CD14-positive monocyte (primary cell): ENCODE data around the gene DIAPH1. TPM values are rescaled to one million over a fixed set of nuclear protein-coding genes. Genes with fewer than 3 reads are reported as not detected.

Experiments
- DNase-seq, 3 donors: peaks; one replicate each; pipeline ENCODE4 v3.0.0-alpha.2; 2011 to 2022
- H2AFZ ChIP-seq: 2 replicates; pipeline ENCODE4 v1.6.0; 2012; ENCODE audit warnings: mild to moderate bottlenecking, low read depth, low read length, inconsistent platforms; ENCODE audit not compliant: insufficient read depth, poor library complexity, severe bottlenecking
- H3K27ac ChIP-seq, 2 donors: 1 replicate in 1 of 2; 2 replicates in 1 of 2; pipeline ENCODE4 v1.5.1; 2012 to 2013; ENCODE audit warnings: low read length in 2 of 2, control low read depth in 1 of 2, inconsistent platforms in 1 of 2, low read depth in 1 of 2, mild to moderate bottlenecking in 1 of 2
- H3K27me3 ChIP-seq, 2 donors: one replicate each; pipeline versions ENCODE4 v1.6.0 to v1.6.1; 2011 to 2013; ENCODE audit warnings: low read length in 2 of 2; ENCODE audit not compliant: control insufficient read depth in 2 of 2, insufficient read depth in 2 of 2
- H3K36me3 ChIP-seq, 2 donors: replicated peaks in 1 of 2; 1 replicate in 1 of 2; 2 replicates in 1 of 2; pipeline versions ENCODE4 v1.5.1 to v1.6.1; 2012 to 2013; ENCODE audit warnings: low read length in 2 of 2, control low read depth in 1 of 2, inconsistent platforms in 1 of 2, mild to moderate bottlenecking in 1 of 2; ENCODE audit not compliant: insufficient read depth in 2 of 2, control insufficient read depth in 1 of 2
- H3K4me1 ChIP-seq, 2 donors: 1 replicate in 1 of 2; 2 replicates in 1 of 2; pipeline versions ENCODE4 v1.5.1 to v1.6.1; 2012 to 2013; ENCODE audit warnings: low read length in 2 of 2, control low read depth in 1 of 2, inconsistent platforms in 1 of 2, mild to moderate bottlenecking in 1 of 2, moderate library complexity in 1 of 2; ENCODE audit not compliant: insufficient read depth in 2 of 2, control insufficient read depth in 1 of 2
- H3K4me2 ChIP-seq: replicated peaks from 2 replicates; pipeline ENCODE3; 2012; ENCODE audit warnings: low read length, moderate library complexity, mild to moderate bottlenecking; ENCODE audit not compliant: poor library complexity, severe bottlenecking; ENCODE audit errors: extremely low read depth
- H3K4me3 ChIP-seq, 3 experiments: fragments of 200-600 bp in 1 of 3; sonication (generic) in 1 of 3; replicated peaks in 1 of 3; 1 replicate in 2 of 3; 2 replicates in 1 of 3; pipeline ENCODE4 v1.5.1; 2011 to 2013; ENCODE audit warnings: low read length in 3 of 3, mild to moderate bottlenecking in 3 of 3, control low read depth in 2 of 3, low read depth in 2 of 3, inconsistent platforms in 1 of 3, moderate library complexity in 1 of 3
- H3K79me2 ChIP-seq: 2 replicates; pipeline ENCODE4 v1.6.0; 2012; ENCODE audit warnings: mild to moderate bottlenecking, control low read depth, inconsistent platforms, low read length, moderate library complexity; ENCODE audit not compliant: insufficient read depth
- H3K9ac ChIP-seq: 2 replicates; pipeline ENCODE4 v1.6.0; 2017; ENCODE audit warnings: low read length, mild to moderate bottlenecking; ENCODE audit not compliant: insufficient read depth, poor library complexity, severe bottlenecking
- H3K9me3 ChIP-seq, 2 donors: replicated peaks in 1 of 2; 1 replicate in 1 of 2; 2 replicates in 1 of 2; pipeline versions ENCODE4 v1.5.1 to v1.6.1; 2012 to 2013; ENCODE audit warnings: low read length in 2 of 2, control low read depth in 1 of 2; ENCODE audit not compliant: control insufficient read depth in 1 of 2, insufficient read depth in 1 of 2
- H4K20me1 ChIP-seq: 2 replicates; pipeline ENCODE4 v1.6.0; 2012; ENCODE audit warnings: mild to moderate bottlenecking, low read length, control low read depth, moderate library complexity; ENCODE audit not compliant: insufficient read depth
- H3K27ac Mint-ChIP-seq, 7 donors: one replicate each; pipeline ENCODE4 v1.8.0; 2020; ENCODE audit warnings: mild to moderate bottlenecking in 7 of 7, mixed read lengths in 7 of 7, moderate library complexity in 6 of 7, inconsistent platforms in 2 of 7
- H3K27me3 Mint-ChIP-seq, 3 donors: one replicate each; pipeline ENCODE4 v1.8.0; 2021 to 2022; ENCODE audit warnings: low read depth in 3 of 3, mild to moderate bottlenecking in 3 of 3, mixed read lengths in 3 of 3, moderate library complexity in 3 of 3, inconsistent platforms in 1 of 3
- H3K36me3 Mint-ChIP-seq, 2 donors: one replicate each; pipeline ENCODE4 v1.8.0; 2020; ENCODE audit warnings: mixed read lengths in 2 of 2, inconsistent platforms in 1 of 2, mild to moderate bottlenecking in 1 of 2
- H3K4me1 Mint-ChIP-seq: one replicate; pipeline ENCODE4 v1.8.0; 2020; ENCODE audit warnings: mild to moderate bottlenecking, mixed read lengths
- H3K4me3 Mint-ChIP-seq, 2 donors: one replicate each; pipeline ENCODE4 v1.8.0; 2020; ENCODE audit warnings: mild to moderate bottlenecking in 2 of 2, mixed read lengths in 2 of 2, moderate library complexity in 1 of 2
- H3K9me3 Mint-ChIP-seq, 7 donors: one replicate each; pipeline ENCODE4 v1.8.0; 2020 to 2022; ENCODE audit warnings: mixed read lengths in 7 of 7, mild to moderate bottlenecking in 6 of 7, moderate library complexity in 6 of 7, inconsistent platforms in 2 of 7
- CTCF ChIP-seq: fragments of 200-600 bp; IDR thresholded peaks from one replicate; pipeline ENCODE4 v1.8.0; 2022; ENCODE audit warnings: antibody characterized with exemption, mild to moderate bottlenecking
- WGBS: methylation state at CpG from one replicate; pipeline ENCODE4 v1.1.5; 2013; ENCODE audit warnings: missing lambda C conversion rate; ENCODE audit not compliant: insufficient coverage; 5-methylcytosine and 5-hydroxymethylcytosine counted together
- intact Hi-C, 2 donors: fragments of 100-400 bp; cut with micrococcal nuclease; formaldehyde crosslinking; loops; one replicate each; pipeline versions ENCODE4 v1.15.0 to v1.15.1; 2023
- polyA plus RNA-seq, 3 donors: library from polyadenylated mRNA; depleted of rRNA in 1 of 3; unstranded in 2 of 3; stranded (reverse) in 1 of 3; fragments of 300-500 nt in 2 of 3; fragments of >200 nt in 1 of 3; fragmentation: Illumina TruSeq in 2 of 3; gene quantifications; 1 replicate in 2 of 3; 2 replicates in 1 of 3; pipeline ENCODE4 v1.2.3, GENCODE V29; 2012 to 2021

The DIAPH1 gene
- polyA plus RNA-seq, 3 donors, result 60.2 to 140 (median 98.6) TPM

- intact Hi-C loops, result no loop called here
- WGBS, result no CpG with 5 or more reads among the region's 3 CpGs
- no peak for TF ChIP-seq CTCF
- Histone ChIP-seq H3K27ac (peak overlapping the region in 1 of 2 donors; percentile 97), H4K20me1 (peaks cover 23% of the 10 kb centered on the region), H3K79me2 (peaks cover 94% of the 10 kb centered on the region), H3K27me3 (no peaks in the 10 kb centered on the region), H3K36me3 (peaks cover 4 to 14% of the 10 kb centered on the region in 2 donors), H3K9me3 (no peaks in the 10 kb centered on the region), H3K9ac (no peak overlapping the region), H3K4me3 (peak overlapping the region in 1 of 3 experiments; percentile 9), H3K4me1 (peaks cover 83 to 98% of the 10 kb centered on the region in 2 donors), H2AFZ (no peak overlapping the region), H3K4me2 (peak overlapping the region; percentile 4)
- no peaks in the 10 kb centered on the region for H3K27me3 Mint-ChIP-seq
- H3K36me3 Mint-ChIP-seq, result peaks cover 16 to 44% of the 10 kb centered on the region in 2 donors
- peaks cover 0 to 2% (median 0%) of the 10 kb centered on the region in 7 donors for H3K9me3 Mint-ChIP-seq
- no peak overlapping the region for H3K4me3 Mint-ChIP-seq
- no peak for DNase-seq
- H3K27ac Mint-ChIP-seq, result peak overlapping the region in 1 of 7 donors; percentile 100
- peaks cover 87% of the 10 kb centered on the region for H3K4me1 Mint-ChIP-seq
Measured at GRCh38 chr5:141609044-141609443, 9.8 kb downstream of the DIAPH1 start.

GRCh38 chr5:141608557-141608956, 10.2 kb downstream of the DIAPH1 start:
- Mint-ChIP-seq H3K36me3 (peaks cover 16 to 44% of the 10 kb centered on the region in 2 donors), H3K4me3 (peak overlapping the region in 1 of 2 donors; percentile 11), H3K4me1 (peaks cover 87% of the 10 kb centered on the region), H3K27ac (peak overlapping the region; percentile 69 to 100 (median 99)), H3K27me3 (no peaks in the 10 kb centered on the region), H3K9me3 (peaks cover 0 to 2% (median 0%) of the 10 kb centered on the region in 7 donors)
- Histone ChIP-seq H3K79me2 (peaks cover 94% of the 10 kb centered on the region), H3K36me3 (peaks cover 4 to 14% of the 10 kb centered on the region in 2 donors), H3K9me3 (no peaks in the 10 kb centered on the region), H3K27me3 (no peaks in the 10 kb centered on the region), H3K9ac (no peak overlapping the region), H3K4me1 (peaks cover 84 to 98% of the 10 kb centered on the region in 2 donors), H3K4me3 (peak overlapping the region in 1 of 3 experiments; percentile 1), H2AFZ (no peak overlapping the region), H3K27ac (peak overlapping the region in 1 of 2 donors; percentile 97), H3K4me2 (no peak overlapping the region), H4K20me1 (peaks cover 18% of the 10 kb centered on the region)
- intact Hi-C loops, result no loop called here
- DNase-seq, result no peak
- no CpG with 5 or more reads among the region's 1 CpG for WGBS
- no peak for TF ChIP-seq CTCF
